GM19463 (cell line): ENCODE results near the gene EOLA1.
"Not testable (repeated sequence)": the region's sequence is repeated elsewhere in the genome, so short reads cannot be mapped to it uniquely, and the experiment has no call there.

Experiments used
- ATAC-seq: cut with Tn5 transposase; IDR thresholded peaks from one replicate; pipeline ENCODE4 v1.9.1; 2021; ENCODE audit warnings: mild to moderate bottlenecking, moderate library complexity; ENCODE audit not compliant: unreplicated experiment

Gene EOLA1

DNA sequence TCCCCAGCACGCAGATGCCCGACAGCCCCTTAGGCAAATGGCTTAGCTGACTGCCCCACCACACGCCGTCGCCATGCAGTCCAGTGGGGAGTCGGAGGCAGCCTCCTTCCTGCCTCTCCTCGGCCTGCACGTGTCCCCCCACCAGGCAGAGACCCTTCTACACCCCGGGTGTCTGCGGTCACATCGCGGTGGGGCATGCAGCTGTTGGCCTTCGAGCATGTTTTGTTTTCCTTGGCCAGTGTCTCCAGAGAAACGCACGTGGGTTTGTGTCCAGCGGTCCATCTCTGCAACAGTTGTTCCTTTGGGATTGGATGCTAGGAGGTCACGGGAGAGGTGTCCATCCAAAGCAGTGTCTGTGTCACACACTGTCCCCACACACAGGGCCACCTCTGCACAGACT, 54.4 kb downstream of the EOLA1 start, which contains the start of gene HSFX2:
TSS of gene HSFX2 (minus strand) at position 101 of the 400 bp plus-strand sequence. CDS start 614 bp downstream, outside the sequence.
- ATAC-seq = not testable (repeated sequence)

DNA sequence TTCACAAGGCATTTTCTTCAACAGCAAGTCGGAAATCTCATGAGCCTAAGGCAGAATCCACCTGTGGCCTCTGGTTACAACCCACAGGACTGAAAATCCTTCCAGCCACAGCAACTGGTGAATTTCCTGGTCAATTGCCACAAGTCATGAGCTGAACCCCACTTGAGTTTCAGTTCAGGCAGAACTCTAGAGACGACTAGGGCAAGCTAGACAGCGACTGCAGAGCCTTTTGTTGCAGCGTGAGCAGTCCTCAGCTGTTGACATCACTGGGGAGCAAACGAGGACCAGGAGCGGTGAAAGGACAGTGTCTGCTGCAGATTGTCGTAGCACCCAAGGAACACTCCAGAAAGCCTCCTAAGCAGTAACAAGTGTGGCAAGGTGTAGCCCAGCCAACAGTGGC, 55.1 kb downstream of the EOLA1 start:
- not testable (repeated sequence) for ATAC-seq
